Smooth muscle cell (in vitro differentiated cells): Measurements from ENCODE around the gene ZBTB32. TPM values are rescaled to one million over a fixed set of nuclear protein-coding genes. Genes with fewer than 3 reads are reported as not detected.

Source experiments
- DNase-seq: peaks from one replicate; lab custom pipeline; 2025; ENCODE audit not compliant: unreplicated experiment; lab: John Stamatoyannopoulos, UW
- H2AFZ ChIP-seq: fragments of 200-600 bp; sonication (generic); 2 replicates; pipeline ENCODE4 v1.6.0; 2016; ENCODE audit warnings: antibody characterized with exemption, low read depth, mild to moderate bottlenecking
- H3F3A ChIP-seq: fragments of 200-600 bp; sonication (generic); 2 replicates; pipeline ENCODE4 v1.6.0; 2017; ENCODE audit warnings: antibody characterized with exemption, low read depth
- H3K27ac ChIP-seq: fragments of 200-600 bp; sonication (generic); 2 replicates; pipeline ENCODE4 v1.5.1; 2016; ENCODE audit warnings: low read depth, mild to moderate bottlenecking
- H3K27me3 ChIP-seq: fragments of 200-600 bp; sonication (generic); 2 replicates; pipeline ENCODE4 v1.6.1; 2016; ENCODE audit warnings: low read depth, mild to moderate bottlenecking
- H3K36me3 ChIP-seq: fragments of 200-600 bp; sonication (generic); 2 replicates; pipeline ENCODE4 v1.5.1; 2016; ENCODE audit warnings: low read depth
- H3K4me1 ChIP-seq: fragments of 200-600 bp; sonication (generic); 2 replicates; pipeline ENCODE4 v1.5.1; 2016; ENCODE audit warnings: low read depth
- H3K4me2 ChIP-seq: fragments of 200-600 bp; sonication (generic); 2 replicates; pipeline ENCODE4 v1.6.0; 2016; ENCODE audit warnings: mild to moderate bottlenecking
- H3K4me3 ChIP-seq: fragments of 200-600 bp; sonication (generic); 2 replicates; pipeline ENCODE4 v1.5.1; 2016; ENCODE audit warnings: mild to moderate bottlenecking
- H3K79me2 ChIP-seq: fragments of 200-600 bp; sonication (generic); 2 replicates; pipeline ENCODE4 v1.6.0; 2016; ENCODE audit warnings: low read depth, mild to moderate bottlenecking
- H3K9ac ChIP-seq: fragments of 200-600 bp; sonication (generic); 2 replicates; pipeline ENCODE4 v1.6.0; 2016; ENCODE audit warnings: low read depth
- H3K9me3 ChIP-seq: fragments of 200-600 bp; sonication (generic); replicated peaks from 2 replicates; pipeline ENCODE4 v1.5.1; 2016; ENCODE audit warnings: low read depth
- H4K20me1 ChIP-seq: fragments of 200-600 bp; sonication (generic); 2 replicates; pipeline ENCODE4 v1.6.0; 2016; ENCODE audit warnings: low read depth
- WGBS: methylation state at CpG from one replicate; pipeline ENCODE4 v1.1.7; 2016; ENCODE audit warnings: low lambda C conversion rate; 5-methylcytosine and 5-hydroxymethylcytosine counted together
- polyA plus RNA-seq: library from polyadenylated mRNA; unstranded; fragments of >200 nt; fragmentation: Nextera tagmentation; extraction: Ambion mirVana; gene quantifications from 2 replicates; pipeline ENCODE4 v1.2.1, GENCODE V29; 2016
- total RNA-seq: library from RNA; depleted of rRNA; stranded (reverse); fragments of >200 nt; gene quantifications from 2 replicates; pipeline ENCODE4 v1.2.3, GENCODE V29; 2014
- TF ChIP-seq, protein P1 (sequence below): fragments of 200-600 bp; sonication (generic); IDR thresholded peaks from 2 replicates; pipeline ENCODE4 v1.5.1; 2017; ENCODE audit warnings: borderline replicate concordance, mild to moderate bottlenecking, antibody characterized with exemption; ENCODE audit not compliant: insufficient read depth, poor library complexity, severe bottlenecking

ZBTB32 gene
- total and polyA plus RNA-seq, 2 experiments from 2014 or later: 1.3 TPM; not detected in 1

DNA sequence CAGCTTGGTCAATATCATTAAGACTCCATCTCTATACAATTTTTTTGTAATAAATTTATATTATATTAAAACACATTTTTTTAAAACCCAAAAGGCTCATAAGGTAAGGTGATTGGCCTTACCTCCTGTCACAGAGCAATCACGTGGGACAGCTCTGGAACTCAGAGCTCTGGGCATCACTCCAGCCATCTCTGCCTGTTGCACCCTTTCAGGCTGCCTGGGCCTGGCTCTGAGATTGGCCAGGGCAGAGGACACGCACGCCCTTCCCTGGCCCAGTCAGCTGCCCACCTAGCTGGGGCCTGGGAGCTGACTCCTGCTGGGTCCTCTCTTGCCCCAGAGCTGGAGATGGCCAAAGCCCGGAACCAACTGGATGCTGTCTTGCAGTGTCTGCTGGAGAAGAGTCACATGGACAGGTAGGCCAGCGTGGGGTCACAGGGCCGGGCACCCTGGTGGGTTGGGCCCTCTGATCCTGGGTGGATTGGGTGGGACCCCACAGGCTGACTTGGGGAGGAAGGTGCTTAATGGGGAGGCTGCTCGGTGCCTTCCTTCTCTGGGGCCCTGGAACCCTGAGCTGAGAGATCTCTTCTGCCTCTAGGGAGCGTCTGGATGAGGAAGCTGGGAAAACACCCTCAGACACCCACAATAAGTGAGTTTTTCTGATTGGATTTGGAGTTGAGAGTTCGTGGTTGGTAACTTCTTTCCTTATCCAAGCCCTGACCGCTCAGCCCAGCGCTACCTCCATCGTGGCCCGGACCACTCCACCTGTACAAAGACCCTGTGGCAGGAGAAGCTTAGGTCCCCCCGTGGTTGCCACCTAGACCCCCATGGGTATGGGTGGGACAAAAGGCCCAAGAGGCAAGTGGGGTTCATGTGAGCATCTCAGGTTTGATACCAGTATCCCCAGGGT lies 47.7 kb downstream of the ZBTB32 start:
- 96% methylated on average over 14 of the region's 14 CpGs for WGBS
- no peak overlapping the region for H2AFZ ChIP-seq
- H3K27me3 ChIP-seq: no peaks in the 10 kb centered on the region
- no peak overlapping the region for H3K4me2 ChIP-seq
- peaks cover 31% of the 10 kb centered on the region for H3K79me2 ChIP-seq
- H3K27ac ChIP-seq: no peak overlapping the region
- H3K9me3 ChIP-seq: no peaks in the 10 kb centered on the region
- H3K36me3 ChIP-seq: no peaks in the 10 kb centered on the region
- H3K4me1 ChIP-seq: peaks cover 22% of the 10 kb centered on the region
- TF ChIP-seq, protein P1, sequence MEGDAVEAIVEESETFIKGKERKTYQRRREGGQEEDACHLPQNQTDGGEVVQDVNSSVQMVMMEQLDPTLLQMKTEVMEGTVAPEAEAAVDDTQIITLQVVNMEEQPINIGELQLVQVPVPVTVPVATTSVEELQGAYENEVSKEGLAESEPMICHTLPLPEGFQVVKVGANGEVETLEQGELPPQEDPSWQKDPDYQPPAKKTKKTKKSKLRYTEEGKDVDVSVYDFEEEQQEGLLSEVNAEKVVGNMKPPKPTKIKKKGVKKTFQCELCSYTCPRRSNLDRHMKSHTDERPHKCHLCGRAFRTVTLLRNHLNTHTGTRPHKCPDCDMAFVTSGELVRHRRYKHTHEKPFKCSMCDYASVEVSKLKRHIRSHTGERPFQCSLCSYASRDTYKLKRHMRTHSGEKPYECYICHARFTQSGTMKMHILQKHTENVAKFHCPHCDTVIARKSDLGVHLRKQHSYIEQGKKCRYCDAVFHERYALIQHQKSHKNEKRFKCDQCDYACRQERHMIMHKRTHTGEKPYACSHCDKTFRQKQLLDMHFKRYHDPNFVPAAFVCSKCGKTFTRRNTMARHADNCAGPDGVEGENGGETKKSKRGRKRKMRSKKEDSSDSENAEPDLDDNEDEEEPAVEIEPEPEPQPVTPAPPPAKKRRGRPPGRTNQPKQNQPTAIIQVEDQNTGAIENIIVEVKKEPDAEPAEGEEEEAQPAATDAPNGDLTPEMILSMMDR: no peak
- H4K20me1 ChIP-seq: peaks cover 11% of the 10 kb centered on the region
- H3K4me3 ChIP-seq: no peak overlapping the region
- peaks cover 26% of the 10 kb centered on the region for H3F3A ChIP-seq
- no peak for DNase-seq
- H3K9ac ChIP-seq: no peak overlapping the region

DNA sequence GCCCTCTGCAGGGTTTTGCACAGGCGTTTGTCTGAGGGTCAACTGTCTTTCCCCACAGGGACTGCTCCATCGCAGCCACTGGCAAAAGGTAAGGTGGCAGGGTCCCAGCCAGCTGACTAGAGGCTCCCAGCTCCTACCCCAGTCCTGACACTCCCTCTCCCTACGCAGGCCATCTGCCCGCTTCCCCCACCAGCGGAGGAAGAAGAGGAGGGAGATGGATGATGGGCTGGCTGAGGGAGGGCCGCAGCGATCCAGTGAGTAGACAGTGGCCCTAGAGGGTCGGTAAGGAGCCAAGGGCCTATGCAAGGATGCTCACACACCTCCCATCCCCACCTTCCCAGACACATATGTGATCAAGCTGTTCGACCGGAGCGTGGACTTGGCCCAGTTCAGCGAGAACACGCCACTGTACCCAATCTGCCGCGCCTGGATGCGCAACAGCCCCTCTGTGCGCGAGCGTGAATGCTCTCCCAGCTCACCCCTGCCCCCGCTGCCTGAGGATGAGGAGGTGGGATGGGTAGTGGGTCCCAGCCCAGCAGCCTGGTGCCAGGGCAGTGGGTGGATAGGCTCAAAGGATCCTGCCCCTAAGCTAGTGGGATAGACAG lies 48.5 kb downstream of the ZBTB32 start:
- H3K9me3 ChIP-seq: no peaks in the 10 kb centered on the region
- 95% methylated on average over 20 of the region's 20 CpGs for WGBS
- no peak overlapping the region for H3K27ac ChIP-seq
- no peak overlapping the region for H3K9ac ChIP-seq
- H3K36me3 ChIP-seq: no peaks in the 10 kb centered on the region
- H3K79me2 ChIP-seq: peaks cover 24% of the 10 kb centered on the region
- no peak overlapping the region for H3K4me2 ChIP-seq
- TF ChIP-seq, protein P1: no peak
- H3K4me1 ChIP-seq: peaks cover 23% of the 10 kb centered on the region
- no peak overlapping the region for H2AFZ ChIP-seq
- no peaks in the 10 kb centered on the region for H3K27me3 ChIP-seq
- no peak overlapping the region for H3K4me3 ChIP-seq
- peaks cover 27% of the 10 kb centered on the region for H3F3A ChIP-seq
- DNase-seq: no peak
- H4K20me1 ChIP-seq: peaks cover 11% of the 10 kb centered on the region

DNA sequence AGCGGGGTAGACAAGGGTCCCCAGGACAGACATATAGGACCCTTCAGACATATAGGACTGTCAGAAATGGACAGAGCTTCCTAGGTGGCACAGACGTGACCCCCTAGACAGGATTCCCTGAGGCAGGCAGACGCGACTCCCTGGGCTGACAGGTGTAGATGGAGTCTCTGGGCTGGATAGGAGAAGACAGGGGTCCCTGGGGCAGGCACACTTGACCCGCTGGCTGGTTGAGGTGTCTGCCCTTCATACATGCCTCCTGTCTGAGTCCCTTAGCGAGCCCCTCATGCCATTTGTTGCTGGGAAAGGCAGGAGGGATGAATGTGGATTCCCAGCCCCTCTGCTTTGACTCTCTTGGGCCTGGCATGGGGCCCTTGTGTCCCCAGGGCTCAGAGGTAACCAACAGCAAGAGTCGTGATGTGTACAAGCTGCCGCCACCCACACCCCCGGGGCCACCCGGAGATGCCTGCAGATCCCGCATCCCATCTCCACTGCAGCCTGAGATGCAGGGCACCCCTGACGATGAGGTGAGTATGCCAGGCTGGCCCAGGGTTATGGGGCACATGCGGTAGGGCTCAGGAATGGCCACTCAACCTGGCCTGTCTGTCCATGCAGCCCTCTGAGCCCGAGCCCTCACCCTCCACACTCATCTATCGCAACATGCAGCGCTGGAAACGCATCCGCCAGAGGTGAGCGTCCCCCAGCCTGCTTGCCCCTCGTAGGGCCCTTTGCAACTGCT lies 49.4 kb downstream of the ZBTB32 start:
- Histone ChIP-seq H3F3A (peaks cover 27% of the 10 kb centered on the region), H3K9ac (no peak overlapping the region), H3K36me3 (no peaks in the 10 kb centered on the region), H3K27ac (no peak overlapping the region), H3K4me2 (no peak overlapping the region), H3K79me2 (peaks cover 25% of the 10 kb centered on the region), H2AFZ (no peak overlapping the region), H4K20me1 (peaks cover 12% of the 10 kb centered on the region), H3K27me3 (no peaks in the 10 kb centered on the region), H3K9me3 (no peaks in the 10 kb centered on the region), H3K4me3 (no peak overlapping the region), H3K4me1 (peaks cover 26% of the 10 kb centered on the region)
- WGBS: 90% methylated on average over 20 of the region's 20 CpGs
- DNase-seq: no peak
- TF ChIP-seq, protein P1: no peak
